ENCODE measurements around the gene RAB11B.
"Not testable (repeated sequence)": the region's sequence is repeated elsewhere in the genome, so short reads cannot be mapped to it uniquely, and the experiment has no call there.

Gene RAB11B

DNA sequence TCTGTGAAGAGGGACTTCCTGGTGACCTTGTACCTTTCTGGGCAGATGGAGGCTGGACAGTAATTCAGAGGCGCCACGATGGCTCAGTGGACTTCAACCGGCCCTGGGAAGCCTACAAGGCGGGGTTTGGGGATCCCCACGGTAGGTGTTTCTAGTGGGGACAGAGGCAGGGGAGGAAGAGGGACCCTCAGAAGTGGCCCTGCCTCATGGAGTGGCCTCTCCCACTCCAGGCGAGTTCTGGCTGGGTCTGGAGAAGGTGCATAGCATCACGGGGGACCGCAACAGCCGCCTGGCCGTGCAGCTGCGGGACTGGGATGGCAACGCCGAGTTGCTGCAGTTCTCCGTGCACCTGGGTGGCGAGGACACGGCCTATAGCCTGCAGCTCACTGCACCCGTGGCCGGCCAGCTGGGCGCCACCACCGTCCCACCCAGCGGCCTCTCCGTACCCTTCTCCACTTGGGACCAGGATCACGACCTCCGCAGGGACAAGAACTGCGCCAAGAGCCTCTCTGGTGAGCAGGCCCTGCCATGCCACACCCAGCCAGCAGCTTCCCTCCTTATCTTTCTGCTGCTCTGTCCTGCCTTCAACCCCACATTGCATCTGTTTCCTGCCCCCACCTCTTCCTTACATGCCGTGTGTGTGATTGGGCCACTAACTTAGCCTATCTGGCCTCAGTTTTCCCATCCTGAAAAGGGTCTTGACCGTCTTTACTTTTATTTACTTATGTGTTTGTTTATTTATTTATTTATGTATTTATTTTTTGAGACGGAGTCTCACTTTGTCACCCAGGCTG, 19.0 kb upstream of the RAB11B start:
- DNase-seq = no peak

DNA sequence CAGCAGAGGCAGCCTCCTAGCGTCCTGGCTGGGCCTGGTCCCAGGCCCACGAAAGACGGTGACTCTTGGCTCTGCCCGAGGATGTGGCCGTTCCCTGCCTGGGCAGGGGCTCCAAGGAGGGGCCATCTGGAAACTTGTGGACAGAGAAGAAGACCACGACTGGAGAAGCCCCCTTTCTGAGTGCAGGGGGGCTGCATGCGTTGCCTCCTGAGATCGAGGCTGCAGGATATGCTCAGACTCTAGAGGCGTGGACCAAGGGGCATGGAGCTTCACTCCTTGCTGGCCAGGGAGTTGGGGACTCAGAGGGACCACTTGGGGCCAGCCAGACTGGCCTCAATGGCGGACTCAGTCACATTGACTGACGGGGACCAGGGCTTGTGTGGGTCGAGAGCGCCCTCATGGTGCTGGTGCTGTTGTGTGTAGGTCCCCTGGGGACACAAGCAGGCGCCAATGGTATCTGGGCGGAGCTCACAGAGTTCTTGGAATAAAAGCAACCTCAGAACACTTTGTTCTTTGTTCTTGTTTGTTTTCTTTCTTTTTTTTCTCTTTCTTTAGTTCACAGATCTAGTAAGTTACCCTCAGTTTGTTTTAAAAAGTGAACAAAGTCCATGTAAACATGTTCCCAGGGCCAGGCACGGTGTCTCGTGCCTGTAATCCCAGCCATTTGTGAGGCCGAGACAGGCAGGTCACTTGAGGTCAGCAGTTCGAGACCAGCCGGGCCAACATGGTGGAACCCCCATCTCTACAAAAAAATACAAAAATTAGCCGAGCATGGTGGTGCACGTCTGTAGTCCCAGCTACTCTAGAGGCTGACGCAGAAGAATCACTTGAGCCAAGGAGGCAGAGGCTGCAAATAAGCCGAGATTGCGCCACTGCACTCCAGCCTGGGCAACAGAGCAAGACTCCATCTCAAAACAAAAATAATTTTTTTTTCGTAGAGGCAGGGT, 16.0 kb upstream of the RAB11B start:
- no peak for DNase-seq

DNA sequence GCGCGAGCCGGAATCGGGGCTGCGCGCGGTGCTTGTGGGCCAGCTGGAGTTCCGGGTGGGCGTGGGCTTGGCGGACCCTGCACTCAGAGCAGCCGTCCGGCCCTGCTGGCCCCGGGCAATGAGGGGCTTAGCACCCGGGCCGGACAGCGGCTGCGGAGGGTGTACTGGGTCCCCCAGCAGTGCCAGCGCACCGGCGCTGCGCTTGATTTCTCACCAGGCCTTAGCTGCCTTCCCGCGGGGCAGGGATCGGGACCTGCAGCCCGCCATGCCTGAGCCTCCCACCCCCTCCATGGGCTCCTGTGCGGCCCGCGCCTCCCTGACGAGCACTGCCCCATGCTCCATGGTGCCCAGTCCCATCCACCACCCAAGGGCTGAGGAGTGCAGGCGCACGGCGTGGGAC, 14.4 kb upstream of the RAB11B start:
- DNase-seq = not testable (repeated sequence)

DNA sequence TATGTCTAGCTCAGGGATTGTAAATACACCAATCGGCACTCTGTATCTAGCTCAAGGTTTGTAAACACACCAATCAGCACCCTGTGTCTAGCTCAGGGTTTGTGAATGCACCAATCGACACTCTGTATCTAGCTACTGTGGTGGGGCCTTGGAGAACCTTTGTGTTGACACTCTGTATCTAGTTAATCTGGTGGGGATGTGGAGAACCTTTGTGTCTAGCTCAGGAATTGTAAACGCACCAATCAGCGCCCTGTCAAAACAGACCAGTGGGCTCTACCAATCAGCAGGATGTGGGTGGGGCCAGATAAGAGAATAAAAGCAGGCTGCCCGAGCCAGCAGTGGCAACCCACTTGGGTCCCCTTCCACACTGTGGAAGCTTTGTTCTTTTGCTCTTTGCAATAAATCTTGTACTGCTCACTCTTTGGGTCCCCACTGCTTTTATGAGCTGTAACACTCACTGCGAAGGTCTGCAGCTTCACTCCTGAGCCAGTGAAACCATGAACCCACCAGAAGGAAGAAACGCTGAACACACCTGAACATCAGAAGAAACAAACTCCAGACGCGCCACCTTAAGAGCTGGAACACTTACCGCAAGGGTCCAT, 13.7 kb upstream of the RAB11B start:
- DNase-seq = not testable (repeated sequence)

DNA sequence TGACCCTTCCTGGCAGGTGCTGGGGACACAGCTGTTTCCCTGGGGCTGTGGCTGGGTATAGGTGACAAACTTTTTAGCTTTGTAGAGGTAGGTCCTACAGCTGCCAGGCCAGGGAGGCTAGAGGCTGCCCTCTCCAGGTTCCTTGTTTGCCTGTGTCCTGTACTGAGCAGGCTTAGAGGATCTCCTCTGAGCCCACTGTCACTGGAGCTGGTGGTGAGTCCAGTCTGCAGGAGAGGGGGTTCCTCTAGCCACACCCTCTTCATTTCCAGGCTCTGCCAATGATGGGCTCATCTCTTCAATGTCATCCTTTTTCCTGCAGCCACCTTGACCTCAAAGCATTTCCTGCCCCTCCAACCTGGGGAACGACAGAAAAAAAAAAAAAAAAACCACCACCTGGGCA, 12.6 kb upstream of the RAB11B start:
- DNase-seq = no peak

DNA sequence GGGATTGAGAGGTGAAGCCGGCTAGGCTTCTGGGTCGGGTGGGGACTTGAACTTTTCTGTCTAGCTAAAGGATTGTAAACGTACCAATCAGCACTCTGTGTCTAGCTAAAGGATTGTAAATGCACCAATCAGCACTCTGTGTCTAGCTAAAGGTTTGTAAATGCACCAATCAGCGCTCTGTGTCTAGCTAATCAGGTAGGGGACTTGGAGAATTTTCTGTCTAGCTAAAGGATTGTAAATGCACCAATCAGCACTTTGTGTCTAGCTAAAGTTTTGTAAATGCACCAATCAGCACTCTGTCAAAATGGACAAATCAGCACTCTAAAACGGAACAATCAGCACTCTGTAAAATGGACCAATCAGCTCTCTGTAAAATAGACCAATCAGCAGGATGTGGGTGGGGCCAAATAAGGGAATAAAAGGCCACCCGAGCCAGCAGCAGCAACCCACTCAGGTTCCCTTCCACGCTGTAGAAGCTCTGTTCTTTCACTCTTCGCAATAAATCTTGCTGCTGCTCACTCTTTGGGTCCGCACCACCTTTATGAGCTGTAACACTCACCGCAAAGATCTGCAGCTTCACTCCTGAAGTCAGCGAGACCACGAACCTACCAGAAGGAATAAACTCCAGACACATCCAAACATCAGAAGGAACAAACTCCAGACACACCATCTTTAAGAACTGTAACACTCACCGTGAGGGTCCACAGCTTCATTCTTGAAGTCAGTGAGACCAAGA, 10.8 kb upstream of the RAB11B start:
- DNase-seq = not testable (repeated sequence)

DNA sequence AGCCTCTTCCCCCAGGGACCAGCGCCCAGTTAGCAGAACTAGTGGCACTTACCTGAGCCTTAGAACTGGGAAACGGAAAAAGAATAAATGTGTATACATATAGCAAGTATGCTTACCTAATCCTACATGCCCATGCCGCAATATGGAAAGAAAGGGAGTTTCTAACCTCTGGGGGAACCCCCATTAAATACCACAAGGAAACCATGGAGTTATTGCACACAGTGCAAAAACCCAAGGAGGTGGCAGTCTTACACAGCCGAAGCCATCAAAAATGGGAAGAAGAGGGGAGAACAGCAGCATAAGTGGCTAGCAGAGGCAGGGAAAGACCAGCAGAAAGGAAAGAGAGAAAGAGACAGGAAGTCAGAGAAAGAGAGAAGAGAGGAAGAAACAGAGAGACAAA, 5.6 kb upstream of the RAB11B start:
- not testable (repeated sequence) for DNase-seq

DNA sequence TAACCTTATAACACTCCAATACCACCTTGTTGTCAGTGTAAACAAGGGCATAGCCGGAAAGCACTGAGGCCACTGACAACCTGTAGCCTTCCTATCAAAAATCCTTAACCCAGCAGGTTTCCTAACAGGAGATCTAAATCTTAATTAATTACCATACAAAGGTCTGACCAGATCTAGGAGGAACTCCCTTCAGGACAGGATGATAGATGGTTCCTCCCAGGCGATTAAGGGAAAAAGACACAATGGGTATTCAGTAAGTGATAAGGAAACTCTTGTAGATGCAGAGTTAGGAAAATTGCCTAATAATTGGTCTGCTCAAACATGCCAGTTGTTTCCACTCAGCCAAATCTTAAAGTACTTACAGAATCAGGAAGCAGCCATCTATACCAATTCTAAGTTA, 5.1 kb upstream of the RAB11B start:
- DNase-seq = not testable (repeated sequence)

DNA sequence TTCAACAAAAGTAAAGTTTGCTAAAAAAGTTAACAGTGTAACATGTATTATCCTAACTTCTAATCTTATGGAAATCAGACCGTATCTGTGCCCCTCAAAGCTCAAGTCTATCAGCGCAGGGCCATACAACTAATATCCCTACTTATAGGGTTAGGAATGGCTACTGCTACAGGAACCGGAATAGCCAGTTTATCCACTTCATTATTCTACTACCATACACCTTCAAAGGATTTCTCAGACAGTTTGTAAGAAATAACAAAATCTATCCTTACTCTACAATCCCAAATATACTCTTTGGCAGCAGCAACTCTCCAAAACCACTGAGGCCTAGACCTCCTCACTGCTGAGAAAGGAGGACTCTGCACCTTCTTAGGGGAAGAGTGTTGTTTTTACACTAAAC, 4.6 kb upstream of the RAB11B start:
- DNase-seq = not testable (repeated sequence)

DNA sequence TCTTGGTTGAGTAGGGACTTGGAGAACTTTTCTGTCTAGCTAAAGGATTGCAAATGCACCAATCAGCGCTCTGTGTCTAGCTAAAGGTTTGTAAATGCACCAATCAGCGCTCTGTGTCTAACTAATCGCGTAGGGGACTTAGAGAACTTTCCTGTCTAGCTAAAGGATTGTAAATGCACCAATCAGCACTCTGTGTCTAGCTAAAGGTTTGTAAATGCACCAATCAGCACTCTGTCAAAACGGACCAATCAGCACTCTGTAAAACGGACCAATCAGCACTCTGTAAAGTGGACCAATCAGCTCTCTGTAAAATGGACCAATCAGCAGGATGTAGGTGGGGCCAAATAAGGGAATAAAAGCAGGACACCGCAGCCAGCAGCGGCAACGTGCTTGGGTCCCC, 3.7 kb upstream of the RAB11B start:
- not testable (repeated sequence) for DNase-seq

DNA sequence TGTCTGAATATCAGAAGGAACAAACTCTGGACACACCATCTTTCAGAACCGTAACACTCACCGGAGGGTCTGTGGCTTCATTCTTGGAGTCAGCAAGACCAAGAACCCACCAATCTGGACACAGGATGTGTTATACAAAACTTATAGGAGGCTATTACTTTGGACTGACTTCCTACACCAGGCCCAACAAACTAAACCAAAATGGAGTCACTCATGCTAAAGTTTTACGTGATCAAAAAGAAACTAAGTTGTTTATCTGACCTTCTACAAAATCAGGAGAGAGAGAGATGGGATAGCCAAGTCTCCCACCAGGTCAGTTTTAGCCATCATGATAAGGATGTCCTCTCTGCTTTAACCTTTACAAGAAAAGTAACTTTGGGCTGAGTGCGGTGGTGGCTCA, 3.2 kb upstream of the RAB11B start:
- DNase-seq = no peak

DNA sequence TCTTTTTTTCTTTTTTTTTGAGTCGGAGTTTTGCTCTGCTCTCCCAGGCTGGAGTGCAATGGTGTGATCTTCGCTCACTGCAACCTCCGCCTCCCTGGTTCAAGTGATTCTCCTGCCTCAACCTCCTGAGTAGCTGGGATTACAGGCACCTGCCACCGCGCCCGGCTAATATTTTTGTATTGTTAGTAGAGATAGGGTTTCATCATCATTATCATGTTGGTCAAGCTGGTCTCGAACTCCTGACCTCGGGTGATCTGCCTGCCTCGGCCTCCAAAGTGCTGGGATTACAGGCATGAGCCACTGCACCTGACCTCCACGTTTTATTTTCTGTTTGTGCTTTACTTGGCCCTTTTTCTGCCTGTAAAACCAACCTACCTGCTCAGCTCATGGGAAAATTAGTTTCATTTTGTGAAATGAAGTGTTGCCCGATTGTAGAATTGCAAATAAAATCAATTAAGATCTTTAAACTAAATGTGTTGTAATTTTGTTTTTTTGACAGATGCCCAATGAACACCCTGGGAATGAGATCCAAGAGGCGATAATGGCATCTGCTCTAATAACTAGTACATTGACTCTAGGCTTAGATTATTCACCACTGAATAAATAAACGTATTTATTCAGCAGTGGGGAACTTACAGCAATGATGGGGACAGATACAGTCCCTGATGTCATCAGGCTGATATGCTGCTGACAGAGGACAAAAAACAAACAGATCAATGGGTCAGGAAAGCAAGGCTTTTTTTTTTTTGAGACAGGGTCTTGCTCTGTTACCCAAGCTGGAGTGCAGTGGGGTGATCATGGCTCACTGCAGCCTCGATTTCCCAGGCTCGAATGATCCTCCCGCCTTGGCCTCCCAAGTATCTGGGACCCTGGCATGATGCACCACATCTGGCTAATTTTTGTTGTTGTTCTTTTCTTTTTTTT, 2.2 kb upstream of the RAB11B start:
- DNase-seq = no peak

DNA sequence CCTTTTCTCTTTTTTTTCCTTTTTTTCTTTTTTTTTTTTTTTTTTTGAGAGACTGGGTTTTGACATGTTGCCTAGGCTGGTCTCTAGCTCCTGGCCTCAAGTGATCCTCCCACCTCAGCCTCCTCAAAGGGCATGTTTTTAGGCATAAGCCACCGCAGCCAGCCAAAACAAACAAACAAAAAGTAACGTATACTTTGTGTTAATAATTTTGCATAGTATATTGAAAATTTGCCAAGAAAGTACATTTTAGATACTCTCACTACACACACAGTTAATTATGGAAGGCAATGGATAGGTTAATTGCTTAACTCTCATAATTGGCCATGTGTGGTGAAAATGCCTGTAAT, 1.6 kb upstream of the RAB11B start:
- no peak for DNase-seq

DNA sequence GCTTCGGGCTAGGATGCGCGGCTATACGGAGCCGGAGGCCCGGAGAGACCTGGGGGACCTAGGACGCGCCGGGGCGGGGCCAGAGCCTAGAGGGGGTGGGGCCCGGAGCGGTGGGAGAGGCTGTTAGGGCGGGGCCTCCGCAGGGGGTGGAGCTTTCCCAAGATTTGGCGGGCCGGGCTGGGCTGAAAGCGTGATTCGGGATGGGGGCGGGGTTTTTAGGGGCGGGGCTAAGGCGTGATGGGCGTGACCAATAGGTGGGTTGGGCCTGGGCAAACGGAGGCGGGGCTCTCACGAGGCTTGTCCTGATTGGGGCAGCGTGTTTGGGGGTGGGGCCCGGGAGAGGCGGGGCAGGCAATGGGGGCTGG, 439 bp downstream of the RAB11B start:
- peak; percentile 91 for DNase-seq

DNA sequence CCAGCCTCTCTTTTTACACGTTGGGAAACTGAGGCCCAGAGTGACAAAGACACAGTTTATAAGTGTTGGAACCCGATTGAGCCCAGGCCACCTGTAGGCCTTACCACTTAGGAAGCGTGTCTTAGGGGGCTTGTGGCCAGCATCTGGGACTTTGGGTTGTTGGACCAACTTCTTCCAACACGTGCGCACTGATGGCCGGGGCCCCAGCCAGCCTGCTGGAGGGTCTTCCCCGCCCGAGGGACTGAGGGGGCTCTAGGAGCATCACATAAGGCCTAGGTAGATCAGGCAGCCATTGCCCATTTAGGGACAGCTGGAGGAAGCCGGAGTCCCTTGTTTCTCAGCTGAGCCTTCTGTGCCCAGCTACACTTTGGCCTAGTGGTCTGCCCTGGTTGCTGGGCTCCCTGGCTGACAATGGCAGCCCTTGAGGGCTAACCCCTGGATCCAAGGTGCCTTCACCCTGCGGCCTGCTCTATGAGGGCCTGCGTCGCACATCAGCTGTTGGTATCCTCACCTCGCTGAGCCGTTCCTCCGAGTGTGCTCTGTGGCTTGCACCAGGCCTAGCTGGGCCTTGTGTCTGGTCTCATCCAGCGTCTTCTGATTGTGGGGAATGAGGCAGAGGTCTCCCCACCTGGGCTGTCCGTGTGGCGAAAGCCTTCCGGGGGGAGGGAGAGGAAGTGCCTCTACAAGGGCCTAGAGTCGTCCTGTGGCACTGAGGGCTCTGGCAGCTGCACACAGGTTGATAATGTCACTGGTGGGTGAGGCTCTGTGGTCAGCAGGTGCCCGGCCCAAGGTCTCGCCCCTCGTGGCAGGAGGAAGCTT, 1.2 kb downstream of the RAB11B start:
- DNase-seq = no peak

DNA sequence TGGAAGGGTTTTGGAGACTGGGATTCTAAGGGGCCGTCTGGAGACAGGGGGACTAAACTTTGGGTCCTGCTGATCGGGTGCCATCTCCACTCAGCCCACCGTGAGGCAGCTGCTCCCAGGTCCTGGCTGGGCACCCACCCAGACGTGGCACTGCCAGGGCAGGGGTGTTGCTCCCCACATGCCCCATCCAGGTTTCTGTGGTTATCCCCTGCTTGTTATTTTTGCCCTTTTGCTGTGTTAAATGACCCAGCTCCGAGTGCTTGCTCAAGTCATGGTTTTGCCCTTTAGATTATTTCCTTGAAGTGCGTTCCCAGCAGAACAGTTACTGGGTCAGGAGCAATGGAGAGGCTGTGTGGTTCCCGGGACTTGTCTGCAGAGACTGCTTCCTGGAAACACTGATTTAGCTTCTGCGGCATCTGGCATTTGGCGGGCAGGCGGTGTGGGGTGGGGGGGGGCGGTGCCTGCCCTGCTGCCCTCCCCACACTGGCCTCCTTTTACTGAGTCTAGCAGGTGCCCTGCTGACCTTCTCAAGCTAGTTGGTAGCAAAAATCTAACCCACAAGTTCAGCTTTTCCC, 1.9 kb downstream of the RAB11B start:
- DNase-seq = no peak

DNA sequence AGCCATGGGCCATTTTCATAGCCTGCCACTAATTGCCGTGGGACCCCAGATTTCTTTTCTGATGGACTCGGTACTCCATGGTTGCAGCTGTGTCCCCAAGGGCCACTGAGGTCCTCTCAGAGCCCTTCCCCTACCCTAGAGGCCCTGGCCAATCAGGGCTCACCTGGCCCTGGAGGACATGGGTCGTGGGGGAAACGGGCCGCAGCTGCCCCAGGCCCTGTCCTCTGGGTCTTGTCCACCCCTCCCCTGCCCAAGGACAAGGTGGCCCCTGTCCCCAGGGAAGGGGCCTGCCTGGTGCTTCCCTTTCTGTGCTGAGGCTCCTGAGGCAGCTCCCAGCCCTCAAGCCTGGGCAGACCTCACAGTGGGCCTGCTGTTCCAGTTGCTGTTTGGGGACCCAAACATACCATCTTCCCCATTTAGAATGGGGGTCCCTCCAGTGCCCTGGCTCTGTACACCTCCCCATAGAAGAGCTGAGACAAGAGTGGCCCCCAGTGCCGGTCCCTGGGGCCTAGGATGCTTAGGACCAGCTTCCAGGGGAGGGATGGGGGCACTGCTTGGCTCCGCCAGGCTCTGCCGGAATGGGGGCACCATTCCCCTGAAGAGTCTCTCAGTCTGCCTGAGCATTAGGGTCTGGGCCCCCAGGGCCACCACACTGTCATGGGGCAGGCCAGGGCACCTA, 3.2 kb downstream of the RAB11B start:
- no peak for DNase-seq

DNA sequence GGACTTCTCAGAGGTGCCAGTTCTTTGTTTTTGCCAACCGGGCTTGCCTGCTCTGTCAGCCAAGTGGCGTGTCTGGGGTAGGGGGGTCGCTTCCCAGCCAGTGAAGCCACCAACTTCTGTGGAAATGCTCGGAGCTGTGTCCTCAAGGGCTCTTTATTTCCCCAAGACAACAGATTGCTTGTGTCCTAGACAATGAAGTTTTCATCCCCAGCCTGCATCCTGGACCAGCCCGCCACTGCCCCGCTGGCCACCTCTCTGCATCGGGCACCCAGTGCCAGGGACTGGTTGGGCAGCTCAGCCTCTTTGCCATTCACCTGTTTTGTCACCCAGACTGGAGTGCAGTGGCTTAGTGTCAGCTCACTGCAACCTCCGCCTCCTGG, 3.7 kb downstream of the RAB11B start:
- DNase-seq = no peak

DNA sequence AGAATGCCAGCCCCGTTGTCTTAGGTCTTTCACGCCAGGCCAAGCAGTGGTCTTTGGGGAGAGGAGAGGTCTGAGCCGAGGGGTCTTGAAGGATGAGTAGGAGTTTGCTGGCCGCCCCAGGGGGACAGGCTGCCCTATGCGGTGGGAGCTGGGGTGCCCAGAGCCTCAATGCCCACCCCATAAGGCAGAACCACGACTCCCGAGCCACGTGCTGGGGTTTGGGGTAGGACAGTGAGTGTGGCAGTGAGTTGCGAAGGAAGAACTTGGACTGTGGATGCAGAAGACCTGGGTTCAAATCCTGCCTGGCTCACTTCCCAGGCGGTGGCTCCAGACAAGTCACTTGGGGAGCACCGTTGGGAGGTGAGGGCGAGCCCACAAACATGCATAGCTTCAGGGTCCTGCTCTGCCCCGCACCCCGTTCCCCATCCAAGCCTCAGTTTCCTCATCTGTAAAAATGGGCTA, 5.5 kb downstream of the RAB11B start:
- no peak for DNase-seq

DNA sequence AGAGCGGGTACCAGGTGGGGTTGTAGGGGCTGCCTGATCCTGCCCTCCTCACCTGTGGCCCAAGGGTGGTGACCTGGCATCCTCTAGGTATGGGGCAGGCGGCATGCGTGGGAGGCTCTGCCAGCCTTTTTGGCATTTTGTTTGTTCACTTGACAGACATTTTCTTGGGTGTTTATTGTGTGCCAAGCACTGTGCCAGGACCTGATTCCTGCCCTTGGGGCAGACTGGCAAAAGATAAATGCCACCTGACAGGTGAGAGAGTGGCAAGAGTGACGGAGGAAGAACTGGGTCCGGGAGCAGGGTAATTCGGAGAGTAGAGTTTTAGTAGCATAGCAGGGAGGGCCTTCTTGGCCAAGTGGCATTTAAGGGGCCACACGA, 6.0 kb downstream of the RAB11B start:
- no peak for DNase-seq
